Activated CD4-positive, alpha-beta T cell treated with anti-CD3 and anti-CD28 coated beads, Interleukin-2, amount 50 U/mL, for 16 hours (primary cell): ENCODE data around the gene NOL8.

ENCODE experiments used
- DNase-seq: peaks from one replicate; pipeline ENCODE4 v3.0.0-alpha.2; 2020

NOL8 gene

DNA sequence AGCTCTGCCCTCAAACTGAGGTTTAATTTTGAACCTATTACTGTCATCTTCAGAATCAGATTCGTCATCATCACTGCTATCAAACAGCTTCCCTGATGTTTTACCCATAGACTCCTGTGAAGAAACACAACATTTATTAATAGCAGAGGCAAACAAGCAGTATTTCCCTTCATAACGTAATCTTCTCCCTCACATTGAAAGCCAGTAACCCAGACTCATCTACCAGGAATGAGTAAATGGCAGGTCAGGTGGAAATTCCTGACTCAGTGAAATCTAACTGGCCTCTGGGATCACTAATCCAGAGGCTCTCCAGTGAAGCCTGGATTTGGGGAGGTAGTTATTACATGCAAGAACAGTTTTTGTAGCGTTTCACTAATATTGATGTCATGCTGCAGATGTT is 14.6 kb downstream of the NOL8 start:
- DNase-seq: no peak

DNA sequence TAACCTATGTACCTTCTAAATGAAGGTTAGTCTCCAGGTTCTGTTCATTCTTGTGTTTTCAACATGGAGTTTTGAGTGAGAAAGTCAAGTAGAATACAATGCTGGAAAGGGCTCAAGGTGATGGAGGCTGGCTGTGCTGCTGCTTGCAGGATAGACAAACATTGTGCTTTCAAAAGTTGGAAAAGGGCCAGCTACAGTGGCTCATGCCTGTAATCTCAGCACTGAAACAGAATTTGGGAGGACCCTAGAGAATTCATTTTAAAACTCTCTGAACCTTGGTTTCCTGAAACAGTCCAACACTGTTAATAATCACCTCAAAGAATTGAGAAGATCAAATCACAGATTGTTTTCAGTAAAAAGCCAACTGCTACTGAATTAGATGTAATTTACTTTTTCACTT is 16.3 kb downstream of the NOL8 start:
- DNase-seq: no peak

DNA sequence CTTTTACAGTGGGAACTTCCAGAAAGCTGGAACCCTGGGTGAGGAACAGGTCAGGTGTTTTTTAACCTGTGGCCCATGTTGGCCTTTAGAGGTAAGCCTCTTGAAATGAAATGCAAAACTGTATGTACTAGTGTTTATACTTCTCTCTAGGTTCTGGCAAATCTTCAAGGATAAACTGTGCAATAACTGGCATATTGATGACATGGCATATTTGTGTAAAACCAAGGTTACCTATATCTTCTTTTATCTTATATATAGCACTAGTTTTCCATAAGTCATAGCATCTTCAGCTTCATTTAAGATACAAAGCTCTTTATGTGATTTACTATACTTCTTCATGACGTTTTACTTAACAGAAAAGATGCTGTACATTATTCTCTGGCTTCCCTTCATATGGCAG is 24.2 kb downstream of the NOL8 start:
- no peak for DNase-seq

DNA sequence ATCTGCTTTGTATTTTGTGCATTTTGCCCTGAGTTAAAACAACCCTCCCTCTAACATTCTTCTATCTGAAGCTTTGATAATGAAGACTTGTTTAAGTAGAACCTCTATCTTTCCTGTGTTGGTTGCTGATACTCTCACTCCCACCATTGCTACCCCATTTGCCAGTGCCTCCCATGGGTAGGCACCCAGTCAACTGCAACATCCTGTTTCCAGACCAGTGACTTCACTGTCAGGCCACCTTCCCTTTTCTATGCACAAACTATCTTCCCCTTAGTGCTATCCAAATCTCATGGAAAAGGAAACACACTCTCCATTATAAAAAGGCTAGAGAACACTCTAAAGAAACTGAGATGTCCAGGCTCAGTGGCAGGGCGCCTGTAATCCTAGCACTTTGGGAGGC is 26.0 kb downstream of the NOL8 start:
- DNase-seq: no peak

DNA sequence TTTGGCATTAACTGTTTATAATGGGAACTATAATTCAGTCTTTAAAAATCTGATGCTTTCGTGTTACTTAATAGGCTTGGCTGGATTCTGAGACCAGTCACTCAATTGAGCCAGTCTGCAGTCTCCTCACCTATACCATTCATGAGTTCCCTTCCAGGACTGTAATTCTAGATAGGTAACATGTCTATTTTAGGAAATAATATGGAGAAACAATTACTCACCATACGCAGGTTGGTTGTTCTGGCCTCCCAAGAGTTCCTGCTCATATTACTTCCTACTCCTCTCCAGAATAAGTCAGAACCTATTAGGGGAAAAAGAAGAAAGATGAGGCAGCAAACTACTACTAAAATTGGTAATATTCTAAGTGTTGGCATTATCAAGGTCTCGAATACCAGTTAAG is 27.1 kb downstream of the NOL8 start:
- DNase-seq: no peak

DNA sequence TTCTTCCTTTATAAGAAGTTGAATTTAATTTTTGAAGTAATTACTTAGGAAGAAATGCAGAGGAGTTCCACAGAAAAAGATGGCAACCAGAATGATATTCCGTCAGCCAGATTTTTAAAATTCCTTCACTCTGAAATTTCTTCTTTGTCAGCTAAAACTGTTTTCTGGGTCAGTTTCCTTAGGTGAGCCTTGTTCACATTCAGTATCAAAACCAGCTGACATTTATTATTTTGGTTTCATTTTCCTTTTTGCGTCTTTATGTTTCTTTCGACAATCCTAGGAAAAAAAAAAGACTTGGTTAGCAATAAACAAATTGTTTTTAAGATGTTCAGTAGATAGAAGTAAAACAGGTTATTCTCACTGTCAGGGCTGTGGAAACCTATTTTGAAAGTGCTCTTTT is 27.5 kb downstream of the NOL8 start:
- no peak for DNase-seq

DNA sequence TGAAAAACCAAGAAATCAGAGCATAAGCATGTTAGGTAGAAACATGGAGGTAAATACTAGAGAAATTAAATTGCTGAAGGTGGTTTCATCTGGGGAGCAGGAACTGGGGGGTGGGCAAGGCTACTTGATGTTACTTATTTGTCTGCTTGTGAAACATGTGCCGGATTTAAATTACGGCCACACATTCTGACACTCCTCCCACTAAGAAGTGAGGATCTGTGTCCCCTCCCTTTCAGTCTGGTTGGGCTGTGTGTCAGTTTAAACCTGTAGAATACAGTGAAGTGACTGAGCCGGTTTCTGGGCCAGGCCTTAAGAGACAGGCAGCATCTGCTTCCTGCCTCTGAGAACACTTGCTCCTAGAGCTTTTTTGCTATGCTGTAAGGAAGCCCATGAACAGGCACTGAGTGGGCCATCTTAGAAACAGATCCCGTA is 29.3 kb downstream of the NOL8 start:
- DNase-seq: no peak

DNA sequence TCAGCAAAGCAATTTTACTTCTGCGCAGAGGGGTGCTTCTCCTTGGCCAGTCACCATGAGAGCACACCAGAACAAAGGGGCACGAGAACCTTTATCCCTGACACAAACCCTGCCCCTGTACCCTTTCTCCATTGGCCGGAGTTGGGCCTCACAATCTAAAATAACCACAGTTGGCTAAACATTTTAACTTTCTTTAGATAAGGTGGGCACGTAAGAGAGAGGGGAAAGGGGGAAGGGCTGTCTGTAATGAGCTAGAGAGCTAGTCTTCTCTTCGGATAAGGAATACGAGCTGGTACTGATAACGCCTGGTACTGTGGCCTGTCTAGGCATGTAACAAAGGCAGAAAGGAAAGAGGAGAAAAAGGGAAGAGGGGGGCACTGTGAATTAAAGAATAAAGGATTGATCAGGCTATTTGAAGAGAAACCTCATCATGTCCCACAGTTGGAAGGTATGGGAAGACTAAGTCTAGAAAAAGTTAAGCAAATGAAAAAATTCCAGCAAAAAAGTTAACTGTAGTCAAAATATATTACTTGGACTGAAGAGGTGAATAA is 29.8 kb downstream of the NOL8 start:
- no peak for DNase-seq

DNA sequence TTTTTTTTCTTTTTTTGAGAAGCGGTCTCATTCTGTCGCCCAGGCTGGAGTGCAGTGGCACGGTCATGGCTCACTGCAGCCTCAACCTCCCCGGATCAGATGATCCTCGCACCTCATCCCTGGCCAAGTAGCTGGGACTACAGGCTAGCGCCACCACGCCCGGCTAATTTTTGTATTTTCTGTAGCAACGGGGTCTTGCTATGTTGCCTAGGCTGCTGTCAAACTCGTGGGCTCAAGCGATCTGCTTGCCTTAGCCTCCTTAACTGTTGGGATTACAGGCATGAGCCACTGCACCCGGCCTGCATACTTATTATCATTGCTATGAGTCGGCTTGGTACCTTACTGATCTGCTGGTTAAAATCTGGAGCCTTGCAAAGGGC is 30.9 kb downstream of the NOL8 start:
- no peak for DNase-seq

DNA sequence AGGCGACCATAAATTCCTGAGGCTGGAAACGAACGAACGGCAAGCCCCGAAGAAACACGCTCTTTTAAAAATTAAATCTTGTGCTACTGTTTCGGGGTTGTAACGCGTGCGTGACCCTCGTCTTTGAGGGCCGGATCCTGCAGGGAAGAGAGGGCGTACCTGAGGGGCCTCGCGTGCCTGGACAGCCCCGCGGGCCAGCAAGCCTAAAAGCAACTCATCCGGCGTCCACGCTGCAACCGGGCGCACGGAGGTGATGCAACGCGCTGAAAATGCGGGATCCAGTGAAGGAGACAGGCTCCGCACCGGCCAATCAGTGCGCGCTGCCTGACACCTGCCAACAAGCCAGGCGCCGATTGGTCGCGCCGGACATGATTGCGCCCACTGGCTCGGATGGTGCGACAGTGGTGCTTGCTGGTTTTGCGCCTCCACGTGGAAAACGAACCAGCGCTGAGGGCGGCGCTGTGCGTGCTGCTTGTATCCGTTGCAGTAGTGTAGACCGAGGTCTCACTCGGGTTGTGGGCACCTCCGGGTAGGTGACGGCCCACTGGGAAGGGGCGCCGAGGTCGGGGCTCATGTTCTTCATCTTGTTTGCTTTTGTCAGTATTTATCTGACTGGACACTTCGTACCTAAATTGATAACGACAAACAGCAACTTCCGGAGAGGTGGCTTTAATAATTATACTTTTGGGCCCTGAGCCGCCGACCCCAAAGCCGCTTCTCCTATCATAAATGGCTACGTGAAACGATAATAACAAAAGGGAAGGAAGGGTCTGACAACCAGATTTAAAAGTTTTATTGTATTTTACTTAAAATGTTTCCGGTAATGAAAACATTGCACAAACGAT is 31.5 kb downstream of the NOL8 start, which contains the start of gene IARS1:
IARS1 (minus strand) TSS at position 246 of the 845 bp plus-strand sequence. CDS start 4,278 bp downstream, outside the sequence.
- DNase-seq: peak; percentile 100

DNA sequence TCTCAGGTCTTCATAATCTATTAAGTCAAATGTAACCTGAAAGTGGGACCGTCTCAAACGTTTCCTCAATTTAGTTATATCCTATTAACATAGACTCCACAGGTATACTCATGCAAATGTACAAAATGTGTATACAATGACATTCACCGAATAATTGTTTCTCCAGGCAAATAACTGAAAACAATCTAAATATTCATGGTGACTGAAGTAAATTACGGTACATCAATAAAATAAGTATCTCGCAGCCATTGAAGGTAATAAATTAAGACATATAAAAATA is 32.1 kb downstream of the NOL8 start:
- no peak for DNase-seq

DNA sequence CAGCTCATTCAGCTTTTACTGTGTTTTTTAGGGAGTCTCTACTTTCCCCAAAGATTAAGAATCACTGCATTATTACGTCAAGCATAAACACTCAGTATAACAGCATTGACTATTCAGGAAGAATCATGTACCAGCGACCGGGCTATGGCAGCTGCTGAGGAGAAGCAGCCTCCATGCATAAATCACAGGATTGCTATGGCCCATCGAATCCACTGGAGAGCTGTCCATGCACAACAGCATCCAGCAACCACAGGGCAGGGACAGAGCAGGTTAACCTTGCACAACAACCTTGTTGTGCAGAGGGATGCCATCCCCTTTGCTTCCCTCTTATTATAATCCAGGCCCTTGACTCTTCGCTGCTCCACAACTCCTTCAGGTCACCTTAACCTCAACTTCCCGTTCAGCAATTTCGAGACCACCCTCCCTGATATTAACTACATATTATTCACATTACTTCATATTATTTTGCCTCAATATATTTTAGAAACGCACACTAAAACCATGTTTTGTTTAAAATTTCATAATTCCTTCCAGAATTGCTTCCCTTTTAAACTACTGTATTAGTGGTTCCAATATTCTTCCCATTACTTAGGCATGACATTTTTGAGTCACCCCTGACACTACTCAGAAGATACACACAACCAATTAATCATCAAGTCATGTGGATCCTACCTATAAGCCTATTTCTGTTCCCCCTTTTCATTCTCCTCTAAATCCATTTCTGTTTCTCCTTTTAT is 32.6 kb downstream of the NOL8 start:
- no peak for DNase-seq

DNA sequence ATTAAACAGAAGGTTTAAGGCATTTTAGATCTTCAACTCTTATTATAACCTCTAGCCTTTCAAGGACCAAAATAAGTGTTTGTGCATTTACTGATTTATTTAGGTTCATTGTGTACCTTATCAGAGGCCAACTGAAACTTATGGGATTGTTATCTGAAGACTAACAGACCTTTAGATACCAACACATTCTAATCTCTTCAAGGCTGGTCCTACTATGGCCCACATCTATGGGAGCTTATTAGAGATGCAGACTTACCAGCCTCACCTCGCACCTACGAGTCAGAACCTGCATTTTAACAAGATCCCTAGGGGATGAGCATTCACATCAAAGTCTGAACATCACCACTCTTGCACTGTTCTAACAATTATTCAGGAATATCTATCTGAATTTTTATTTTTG is 33.6 kb downstream of the NOL8 start:
- no peak for DNase-seq

DNA sequence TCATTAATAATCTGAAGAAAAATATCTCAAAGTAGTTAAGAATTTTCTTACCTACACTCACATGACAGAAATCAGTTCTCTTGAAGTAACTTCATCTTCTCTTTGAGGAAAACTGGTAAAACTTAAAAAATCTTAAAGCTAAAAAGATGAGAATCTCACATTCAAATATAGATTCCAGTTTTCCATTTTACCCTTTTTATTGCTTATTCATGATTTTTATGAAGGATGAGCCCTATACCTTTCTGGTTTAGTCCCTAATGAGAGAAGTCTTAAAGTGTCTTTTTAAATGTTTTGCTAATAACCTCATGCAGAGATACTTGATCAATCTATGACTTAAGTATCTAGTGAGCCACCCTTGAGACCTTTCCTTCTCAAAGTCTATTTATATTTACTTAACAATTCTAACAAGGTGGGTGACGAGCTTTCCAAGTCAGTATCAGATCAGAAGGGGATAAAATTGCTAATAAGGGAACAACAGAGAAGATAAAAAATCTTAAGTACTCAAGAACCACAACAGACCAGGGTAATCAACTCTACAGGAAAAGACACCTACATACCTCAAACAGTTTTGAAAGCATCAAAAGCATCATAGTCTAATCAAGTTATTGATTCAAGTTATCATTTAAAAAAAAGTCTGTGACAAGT is 34.2 kb downstream of the NOL8 start:
- no peak for DNase-seq

DNA sequence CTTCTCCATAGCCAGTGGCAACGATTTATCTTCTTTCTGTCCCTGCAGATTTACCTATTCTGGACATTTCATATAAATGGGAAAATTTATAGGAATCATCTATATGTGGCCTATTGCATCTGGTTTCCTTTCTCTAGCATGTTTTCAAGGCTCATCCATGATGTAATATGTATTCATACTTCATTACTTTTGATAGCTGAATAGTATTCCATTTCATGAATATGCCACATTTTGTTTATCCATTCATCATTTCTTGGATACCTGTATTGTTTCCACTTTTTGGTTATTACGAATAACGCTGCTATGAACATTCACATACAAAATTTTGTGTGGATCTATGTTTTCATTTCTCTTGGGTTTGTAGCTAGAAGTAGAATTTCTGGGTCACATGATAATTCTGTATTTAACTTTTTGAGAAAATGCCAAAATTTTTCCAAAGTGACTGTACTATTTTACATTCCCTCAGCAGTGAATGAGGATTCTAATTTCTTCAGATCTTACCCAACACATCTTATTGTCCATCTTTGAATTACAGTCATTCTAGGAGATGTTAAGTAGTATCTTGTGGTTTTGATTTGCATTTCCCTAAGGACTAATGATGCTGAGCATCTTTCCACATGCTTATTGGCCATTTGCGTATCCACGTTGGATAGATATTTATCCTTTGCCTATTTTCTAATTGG is 35.3 kb downstream of the NOL8 start:
- DNase-seq: no peak

DNA sequence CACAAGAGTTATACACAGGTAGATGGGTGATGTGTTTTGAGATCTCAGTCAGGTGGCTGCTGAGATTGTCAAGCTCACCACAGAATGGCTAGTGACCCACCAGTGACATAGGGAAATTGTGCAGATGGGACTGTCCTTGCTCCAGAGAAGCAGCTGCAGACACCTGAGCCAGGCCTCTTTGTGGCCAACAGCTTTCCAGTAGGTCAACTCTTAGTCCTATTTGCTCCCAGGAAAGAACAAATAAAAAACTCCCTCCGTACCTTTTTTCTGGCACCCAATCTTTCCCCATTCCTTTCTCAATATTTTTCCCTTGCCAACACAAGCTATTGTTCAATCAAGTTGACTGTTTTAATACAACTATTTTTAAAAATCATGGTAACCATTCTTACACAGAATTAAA is 45.8 kb downstream of the NOL8 start:
- DNase-seq: no peak

DNA sequence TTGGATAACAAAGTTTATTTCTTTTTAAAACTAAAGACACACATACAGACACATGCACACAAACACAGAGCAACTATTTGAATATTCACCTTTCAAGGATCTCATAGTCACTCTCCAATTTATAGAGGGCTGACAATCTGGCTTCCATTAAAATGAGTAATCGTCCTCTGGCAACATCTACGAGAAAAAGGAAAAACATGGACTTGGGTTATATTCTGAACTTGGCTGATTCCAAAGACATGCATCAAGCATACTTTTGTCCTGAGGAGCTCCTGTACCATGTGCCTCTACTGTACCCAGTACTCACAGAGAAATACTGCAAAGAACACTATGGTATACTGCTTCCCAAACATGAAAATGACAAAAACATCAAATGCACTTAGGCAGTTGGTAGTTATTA is 47.0 kb downstream of the NOL8 start:
- no peak for DNase-seq

DNA sequence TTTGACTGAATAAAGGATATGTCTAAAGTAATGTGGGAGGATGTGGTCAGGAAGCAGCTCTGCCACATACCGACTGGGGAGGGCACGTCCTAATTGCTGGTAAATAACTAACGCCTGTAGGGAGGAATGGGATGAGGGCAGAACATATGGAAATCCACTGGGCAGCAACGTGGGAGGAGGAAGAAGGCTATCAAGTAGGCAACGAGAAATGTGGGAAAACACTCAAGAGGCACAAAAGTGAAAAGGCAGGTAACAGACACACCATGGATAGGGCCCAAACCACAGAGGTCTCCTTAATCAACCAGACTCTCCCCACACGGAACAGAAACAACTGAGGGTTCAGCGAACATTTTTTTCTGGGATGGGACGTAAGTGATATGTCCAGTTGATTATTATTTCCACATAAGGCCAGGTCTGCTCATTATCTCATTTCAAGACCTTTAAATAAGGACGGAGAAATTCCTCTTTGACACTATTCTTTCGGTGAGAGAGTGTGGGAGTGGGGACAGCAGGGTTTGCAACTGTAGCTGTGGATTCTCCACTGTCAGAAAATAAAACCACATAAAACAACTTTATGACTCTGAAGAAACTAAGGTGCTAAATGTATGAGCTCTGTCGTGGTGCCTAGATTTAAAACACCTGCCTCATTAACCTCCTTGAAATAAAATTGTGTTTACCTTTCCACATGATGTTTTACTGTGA is 48.7 kb downstream of the NOL8 start:
- no peak for DNase-seq

DNA sequence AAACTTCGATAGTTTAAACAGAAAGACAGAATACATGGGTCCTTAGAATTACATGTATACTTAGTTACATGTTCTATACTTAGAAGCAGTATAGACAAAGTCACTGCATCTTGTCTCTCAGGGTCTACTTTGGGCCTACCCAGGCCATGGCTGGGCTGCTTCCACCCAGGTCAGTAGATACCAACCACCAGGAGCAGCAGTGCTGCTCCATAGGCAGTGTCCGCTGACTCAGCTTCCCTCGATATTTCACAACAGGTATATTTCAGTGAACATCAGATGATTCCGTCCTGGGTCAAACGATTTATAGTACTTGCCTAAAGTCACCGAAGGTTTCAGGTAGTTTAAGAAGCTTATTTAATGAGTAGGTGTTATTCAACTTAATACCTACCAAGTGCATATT is 49.6 kb downstream of the NOL8 start:
- DNase-seq: no peak

DNA sequence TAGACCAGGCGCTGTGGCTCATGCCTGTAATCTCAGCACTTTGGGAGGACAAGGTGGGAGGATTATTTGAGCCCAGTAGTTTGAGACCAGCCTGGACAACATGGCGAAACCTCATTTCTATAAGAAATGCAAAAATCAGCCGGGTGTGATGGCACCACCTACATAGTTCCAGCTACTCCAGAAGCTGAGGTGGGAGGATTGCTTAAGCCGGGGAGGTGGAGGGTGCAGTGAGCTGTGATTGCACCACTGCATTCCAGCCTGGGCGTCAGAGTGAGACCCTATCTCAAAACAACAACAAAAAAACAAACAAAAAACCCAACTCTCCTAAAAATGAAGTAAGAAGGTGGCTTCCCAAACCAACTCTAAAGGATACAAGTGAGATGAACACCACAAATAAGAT is 54.6 kb downstream of the NOL8 start:
- no peak for DNase-seq

DNA sequence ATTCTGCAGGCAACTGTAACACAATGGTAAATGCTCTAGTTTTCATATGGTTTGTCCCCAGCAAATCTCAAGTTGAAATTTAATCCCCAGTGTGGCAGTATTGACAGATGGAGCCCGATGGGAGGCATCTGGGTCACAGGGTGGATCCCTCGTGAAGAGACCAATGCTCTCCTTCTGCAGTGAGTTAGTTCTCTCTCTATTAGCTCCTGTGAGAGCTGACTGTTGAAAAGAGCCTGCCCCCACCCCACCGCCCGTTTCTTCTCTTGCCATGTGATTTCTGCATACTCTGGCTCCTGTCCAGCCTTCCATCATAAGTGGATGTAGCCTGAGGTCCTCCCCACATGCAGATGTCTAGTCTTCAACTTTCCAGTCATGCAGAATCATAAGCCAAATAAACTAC is 58.7 kb downstream of the NOL8 start:
- DNase-seq: no peak

DNA sequence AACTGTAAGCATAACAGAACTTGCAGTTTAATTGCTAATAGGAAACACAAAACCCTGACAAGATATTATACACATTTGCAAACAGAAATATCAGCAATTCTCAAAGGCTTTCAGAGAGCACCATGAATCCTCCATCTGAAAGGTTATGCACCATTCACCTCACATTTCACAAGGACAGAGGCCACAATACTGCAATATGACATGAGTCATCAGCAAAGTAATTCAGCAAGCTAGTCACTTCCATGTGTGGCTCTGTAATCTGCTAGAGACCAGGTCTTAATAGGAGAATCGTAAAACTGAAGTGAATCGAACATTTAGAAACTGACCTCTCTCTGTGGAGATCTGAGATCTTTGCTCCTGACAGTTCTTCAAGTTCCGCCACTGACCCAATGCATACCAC is 60.0 kb downstream of the NOL8 start:
- no peak for DNase-seq

DNA sequence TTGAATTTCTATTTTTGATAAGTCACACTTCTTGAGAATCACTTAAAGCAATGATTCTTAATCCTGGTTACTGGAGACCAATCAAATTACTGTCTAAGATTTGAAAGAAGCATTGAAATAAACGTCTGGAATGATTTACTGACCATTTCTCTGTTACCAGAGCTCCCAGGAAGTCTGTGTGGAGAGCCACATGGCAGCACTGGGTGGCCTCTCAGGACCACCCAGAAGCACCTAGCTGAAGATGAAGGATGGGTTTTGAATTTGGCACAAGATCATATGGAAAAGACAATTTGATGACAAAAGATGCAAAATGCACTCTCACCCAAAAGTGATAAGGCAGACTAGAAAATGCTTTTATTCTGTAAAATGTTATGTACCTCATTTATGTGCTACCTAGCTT is 62.0 kb downstream of the NOL8 start:
- no peak for DNase-seq
